Hepatic stellate cell (primary cell): ENCODE results near the gene CRYBG3.

Experiments
- DNase-seq: peaks from one replicate; pipeline ENCODE4 v3.0.0; 2011; ENCODE audit warnings: low spot score

CRYBG3 gene

DNA sequence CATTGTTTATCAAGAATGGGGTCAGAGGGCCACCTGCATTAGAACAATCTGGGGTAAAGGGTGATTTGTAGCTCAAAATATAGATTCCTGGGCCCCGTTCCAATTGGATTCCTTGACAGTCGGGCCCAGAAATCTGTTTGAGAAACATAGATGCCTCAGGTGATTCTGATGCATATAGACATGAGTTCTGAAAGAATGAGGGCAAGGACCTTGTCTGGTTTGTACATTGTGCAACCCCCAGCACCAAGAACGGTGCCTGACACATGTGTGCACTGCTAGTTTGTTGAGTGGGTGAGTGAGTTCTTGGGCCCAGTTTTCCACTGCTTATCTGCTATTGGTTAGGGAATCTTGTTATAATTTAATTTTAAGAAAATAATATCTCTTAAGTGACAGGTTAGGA is 16.6 kb downstream of the CRYBG3 start:
- DNase-seq, result no peak

DNA sequence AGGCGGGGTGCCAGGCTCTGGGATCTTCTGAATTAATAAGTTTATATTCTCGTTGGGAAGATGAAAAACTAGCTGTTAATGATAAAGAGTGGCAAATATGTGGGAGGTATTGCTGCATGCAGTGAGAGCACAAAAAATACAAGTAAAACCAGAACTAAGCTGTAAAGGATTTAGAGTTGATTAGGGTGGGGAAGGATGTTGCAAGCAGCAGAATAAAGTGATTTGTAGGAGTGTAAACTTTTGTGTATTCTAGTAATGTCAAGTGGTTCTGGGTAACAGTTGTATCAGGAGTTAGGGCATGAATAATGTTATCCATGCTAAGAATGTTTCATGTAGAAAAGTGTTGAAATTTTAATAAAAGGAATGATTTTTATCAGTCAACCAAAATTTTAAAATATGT is 18.1 kb downstream of the CRYBG3 start:
- DNase-seq, result no peak

DNA sequence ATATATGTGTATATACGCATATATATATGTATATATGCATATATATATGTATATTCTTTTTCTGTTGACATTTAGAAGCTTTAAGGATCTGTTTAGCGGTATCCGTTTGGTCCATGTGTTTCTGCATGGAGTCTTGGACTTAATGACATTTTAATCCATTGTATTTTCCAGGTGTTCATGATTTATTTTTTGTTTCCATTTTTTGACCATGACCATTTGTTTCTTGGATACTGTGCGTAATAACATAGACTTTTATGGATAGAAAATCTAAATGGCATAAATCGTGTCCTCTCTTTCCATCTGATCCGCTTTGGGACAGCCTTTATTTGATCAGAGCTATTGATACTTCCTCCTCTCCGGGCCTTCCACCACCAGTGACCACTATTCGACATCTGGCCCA is 19.5 kb downstream of the CRYBG3 start:
- DNase-seq, result no peak

DNA sequence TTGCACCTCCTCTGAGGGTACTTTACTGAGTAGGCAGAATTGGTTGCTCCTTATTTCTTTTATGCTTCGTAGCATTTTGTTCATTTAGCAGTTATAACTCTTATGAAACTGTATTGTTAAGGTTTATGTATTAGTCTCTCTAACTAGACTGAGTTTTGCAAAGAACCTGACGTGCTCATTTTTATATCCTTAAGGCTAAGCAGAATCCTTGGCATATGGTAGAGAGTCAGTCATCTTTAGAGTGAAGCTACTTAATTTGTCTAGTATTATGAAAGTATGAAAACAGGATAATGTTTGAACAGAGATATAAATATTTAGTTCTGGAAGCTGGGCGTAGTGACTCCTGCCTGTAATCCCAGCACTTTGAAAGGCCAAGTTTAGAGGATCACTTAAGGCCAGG is 20.1 kb downstream of the CRYBG3 start:
- no peak for DNase-seq

DNA sequence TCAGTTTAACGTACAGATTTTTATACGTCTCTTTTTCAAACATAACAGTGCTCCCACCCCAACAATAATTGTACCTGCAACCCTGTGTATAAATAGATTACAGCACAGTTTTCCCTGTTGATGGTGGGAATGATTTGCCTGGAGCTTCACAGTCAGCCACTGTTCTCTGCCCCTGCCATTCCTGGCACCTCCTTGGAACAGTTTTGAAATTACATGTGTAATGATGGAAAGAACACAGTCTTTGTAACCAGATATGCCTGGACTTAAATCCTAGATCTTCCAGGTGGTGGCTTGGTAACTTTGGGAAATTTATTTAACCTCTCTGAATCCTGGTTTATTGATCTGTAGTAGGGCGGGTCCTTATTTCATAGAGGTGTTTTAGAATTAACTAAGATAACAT is 27.0 kb downstream of the CRYBG3 start:
- DNase-seq, result no peak

DNA sequence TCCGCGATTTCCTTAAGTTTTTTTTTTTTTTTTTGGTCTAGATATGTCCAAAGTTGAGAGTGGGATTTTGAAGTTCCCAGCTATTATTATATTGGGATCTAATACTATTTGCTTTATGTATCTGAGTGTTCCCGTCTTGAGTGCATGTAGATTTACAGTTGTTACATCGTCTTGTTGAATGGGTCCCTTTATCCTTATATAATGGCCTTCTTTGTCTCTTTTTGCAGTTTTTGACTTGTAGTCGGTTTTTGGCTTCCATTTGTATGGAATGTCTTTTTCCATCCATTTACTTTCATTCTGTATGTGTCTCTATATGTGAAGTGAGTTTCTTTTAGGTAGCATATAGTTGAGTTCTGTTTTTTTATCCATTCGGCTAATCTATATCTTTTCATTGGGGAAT is 35.6 kb downstream of the CRYBG3 start:
- no peak for DNase-seq

DNA sequence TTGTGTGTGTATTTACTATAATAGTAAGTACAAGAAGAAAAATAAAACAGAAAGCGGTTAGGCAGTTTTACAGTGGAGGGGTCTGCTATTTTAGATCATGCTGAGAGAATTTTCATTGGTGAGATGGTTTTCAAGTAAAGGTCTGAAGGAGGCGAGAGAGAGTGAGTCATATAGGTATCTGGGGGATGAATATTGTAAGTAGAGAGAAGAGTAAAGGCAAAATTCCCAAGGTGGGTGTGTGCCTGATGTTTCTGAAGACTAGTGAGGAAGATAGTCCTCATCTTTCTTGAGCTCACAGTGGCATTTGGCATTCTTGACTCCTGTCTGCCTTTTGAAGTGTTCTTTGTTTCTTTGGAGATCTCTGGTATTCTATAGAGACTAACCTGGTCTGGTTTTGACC is 38.6 kb downstream of the CRYBG3 start:
- DNase-seq, result no peak

DNA sequence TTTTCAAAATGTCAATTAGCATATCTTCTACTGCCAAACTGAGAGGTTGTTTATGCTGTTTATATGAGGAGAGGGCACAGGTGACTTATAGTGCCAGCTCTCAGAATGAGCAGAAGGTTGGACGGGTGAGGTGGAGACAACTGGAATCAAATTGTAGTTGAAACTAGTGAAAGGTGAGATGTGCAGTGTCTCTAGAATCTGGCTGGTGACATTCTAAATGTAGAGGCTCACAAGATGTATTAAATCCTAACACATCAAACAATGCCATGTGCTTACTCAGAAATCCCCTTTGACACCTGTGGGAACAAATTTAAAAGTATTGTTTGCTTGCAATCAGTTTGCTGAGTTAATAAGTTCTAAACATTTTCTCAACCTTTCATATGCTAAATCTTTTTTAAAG is 40.8 kb downstream of the CRYBG3 start:
- DNase-seq, result no peak

DNA sequence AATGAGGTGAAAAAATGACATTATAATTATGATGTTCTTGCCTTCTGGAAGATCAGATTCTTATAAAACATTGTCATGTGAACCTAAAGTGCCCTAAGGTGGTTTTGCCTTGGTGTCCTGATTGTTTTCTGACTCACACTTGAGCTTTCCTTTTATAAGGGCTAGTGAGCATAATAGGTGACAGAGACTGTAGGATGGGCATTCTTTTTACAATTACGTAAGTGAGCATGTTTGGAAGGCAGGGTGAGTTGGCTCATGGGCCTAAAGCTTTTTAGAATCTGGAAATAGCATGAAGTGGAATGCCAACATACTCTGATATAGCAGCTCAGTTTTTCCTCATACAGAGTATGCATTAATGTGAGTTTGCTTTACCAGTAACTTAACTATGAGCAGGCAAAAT is 41.2 kb downstream of the CRYBG3 start:
- DNase-seq, result no peak

DNA sequence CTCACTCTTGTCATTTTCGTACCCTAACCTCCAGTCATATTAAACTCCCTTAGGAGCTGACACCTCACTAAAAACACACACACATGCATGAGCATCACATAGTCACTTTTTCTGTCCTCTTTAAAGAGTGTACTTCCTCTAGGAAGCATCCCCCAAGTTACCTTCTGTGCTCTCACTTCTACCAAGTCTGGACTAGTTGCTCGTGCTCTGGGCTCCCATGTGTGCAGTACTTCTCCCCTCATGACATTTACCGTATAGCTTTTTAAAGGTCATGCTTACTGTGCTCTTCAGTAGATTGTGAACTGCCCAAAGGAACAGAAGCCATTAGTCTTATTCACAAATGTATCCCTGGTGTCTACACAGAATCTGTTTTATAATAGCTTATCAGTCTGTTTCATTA is 42.0 kb downstream of the CRYBG3 start:
- DNase-seq, result no peak

DNA sequence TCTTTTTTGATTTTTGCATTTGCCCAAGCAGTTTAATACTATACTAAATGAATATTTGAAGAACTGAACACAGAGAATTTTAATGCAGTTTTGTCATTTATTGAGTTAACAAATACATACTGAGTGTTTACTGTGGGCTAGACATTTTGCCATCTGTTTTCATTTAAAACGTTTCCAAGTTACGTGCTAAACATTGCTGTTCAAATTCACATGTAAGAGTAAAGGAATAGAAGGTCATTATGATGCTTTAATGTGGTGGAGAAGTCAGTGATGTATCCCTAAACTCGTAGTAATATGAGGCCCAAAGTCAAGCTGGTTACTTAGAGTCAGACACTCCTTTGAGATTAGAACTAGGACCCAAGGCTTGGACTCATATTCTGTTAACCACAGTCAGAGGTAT is 49.4 kb downstream of the CRYBG3 start:
- DNase-seq, result no peak

DNA sequence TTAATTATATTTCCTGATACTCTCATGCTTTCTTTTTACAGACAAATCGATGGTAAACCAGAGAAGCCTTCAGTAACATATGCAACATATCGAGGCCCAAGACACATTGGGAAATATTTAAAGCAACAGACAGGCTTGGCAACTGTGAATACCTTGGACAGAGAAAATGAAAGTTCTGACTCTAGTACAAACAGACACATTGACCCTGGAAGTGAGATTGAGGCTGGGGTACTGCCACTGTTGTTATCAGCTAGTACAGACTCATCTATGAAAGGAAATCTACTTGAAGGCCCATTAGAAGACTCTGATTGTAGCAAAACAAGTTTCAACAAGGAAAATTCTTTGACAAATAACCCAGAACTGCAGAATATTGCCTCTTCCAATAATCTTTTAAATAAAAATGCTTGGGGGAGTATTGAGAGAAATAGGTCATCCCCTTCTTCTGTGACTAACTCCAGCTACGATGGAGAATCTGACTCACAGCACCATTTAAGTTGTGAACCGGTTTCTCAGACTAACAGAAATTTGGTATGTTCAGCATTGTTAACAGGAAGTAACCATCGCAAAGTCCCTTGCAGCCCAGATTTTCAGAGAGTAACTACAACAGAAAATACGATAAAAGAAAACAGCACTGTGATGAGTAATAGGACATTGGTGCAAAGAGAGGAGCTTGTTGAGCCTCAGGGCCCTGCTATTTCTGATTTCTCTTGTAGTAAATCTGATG is 50.2 kb downstream of the CRYBG3 start:
- peak; percentile 36 for DNase-seq

DNA sequence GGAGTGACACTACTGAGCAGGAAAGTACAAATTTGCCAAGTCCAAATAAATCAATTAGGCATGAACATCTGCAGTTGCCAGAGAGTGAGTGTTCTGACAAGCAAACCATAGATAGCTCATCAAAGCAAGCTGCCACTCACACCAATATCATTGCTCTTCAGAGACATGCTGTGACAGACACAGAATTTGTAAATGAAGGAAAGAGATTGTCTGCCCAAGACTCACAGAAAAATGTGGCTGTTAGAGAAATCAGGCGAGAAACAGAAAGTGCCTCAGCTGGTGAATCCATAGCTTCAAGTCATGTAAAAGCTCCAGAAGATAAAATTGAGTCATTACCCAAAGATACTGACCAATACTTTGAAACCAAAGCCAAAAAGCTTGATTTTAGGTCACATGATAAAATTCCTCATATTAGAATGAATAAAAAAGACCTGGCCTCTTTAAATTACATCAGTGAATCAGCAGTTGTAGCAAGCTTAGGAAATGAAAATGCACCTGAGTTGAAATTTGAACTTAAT is 50.8 kb downstream of the CRYBG3 start:
- DNase-seq, result no peak

DNA sequence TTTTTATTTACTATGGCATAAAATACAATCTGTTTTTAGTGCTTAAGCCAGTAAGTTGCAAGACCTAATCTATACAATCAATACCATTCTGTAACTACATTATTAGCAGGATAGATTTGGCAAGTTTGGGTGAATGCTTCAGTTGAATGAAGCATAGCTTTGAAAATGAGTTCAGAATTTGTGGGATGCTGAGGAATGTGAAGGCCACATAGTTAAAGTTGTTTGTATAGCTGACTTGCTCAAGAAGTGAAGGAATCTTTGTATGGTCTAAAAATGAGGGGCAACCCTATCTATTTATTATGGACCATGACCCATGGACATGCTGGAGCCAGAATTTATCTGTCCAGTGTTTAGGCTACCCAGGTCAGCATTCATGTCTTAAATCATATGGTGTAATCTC is 58.5 kb downstream of the CRYBG3 start:
- DNase-seq, result no peak

DNA sequence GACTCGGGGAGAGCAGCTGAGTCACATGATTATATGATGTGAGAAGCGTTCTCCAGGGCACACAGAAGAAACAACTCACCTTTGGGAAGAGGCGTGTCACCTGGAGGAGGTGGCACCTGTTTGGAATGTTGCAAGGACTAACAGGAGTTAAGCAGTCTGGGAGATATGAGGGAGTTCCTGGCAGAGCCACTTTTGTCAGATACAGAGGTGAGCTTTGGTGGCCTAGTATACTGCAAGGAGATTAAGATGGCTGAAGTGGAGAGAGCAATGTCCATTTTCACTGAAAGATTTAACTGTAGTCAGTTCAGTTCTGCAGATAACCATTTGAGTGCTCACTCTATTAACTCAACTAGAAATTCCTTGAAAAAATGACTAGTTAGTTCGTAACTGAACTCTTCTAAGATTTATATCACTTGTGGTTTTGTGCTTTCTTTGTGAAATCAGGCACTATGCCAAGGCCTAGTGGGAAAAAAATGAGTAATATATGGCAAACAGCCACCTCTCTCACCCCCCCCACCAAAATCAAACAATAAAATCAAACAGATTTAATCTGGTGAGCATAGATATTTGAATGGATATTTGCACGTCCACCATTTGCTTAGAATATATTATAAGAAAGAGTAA is 61.3 kb downstream of the CRYBG3 start:
- DNase-seq, result no peak

DNA sequence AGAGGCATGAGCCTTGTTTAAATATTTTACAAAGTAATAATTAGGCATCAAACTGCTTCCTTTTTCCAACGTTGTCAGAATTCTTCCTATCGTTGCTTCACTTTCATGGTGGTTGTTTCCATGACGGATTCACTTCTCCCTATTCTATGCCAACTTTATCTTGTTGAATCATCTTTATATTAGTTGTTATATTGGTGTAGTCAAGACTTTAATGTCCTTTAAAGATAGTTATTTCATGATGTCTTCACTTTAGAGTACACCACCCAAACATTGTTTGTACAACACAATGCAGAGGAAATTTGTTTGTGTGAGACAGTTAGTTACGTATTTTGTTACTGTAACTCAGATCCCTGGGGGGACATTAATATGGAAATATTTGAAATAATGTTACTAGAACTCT is 61.9 kb downstream of the CRYBG3 start:
- DNase-seq, result no peak

DNA sequence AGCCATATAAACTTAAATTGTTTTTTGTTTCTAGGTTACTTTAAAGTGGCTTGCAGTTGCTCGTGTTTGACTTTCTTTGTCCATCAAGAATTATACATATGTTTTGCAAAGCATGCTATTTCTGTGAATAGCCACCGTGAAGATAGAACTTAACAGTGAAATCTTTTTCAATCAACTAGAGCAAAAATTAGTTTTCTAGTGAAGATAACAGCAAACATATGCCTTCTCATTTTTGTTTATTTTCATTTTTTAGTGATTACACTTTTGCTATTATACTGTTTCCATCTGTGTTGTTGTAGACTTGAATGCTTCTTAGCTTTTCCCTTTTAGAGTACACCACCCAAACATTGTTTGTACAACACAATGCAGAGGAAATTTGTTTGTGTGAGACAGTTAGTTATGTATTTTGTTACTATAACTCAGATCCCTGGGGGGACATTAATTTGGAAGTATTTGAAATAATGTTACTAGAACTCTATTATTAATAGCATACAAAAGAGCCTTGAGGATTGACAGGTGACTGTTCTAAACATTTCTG is 62.8 kb downstream of the CRYBG3 start:
- no peak for DNase-seq

DNA sequence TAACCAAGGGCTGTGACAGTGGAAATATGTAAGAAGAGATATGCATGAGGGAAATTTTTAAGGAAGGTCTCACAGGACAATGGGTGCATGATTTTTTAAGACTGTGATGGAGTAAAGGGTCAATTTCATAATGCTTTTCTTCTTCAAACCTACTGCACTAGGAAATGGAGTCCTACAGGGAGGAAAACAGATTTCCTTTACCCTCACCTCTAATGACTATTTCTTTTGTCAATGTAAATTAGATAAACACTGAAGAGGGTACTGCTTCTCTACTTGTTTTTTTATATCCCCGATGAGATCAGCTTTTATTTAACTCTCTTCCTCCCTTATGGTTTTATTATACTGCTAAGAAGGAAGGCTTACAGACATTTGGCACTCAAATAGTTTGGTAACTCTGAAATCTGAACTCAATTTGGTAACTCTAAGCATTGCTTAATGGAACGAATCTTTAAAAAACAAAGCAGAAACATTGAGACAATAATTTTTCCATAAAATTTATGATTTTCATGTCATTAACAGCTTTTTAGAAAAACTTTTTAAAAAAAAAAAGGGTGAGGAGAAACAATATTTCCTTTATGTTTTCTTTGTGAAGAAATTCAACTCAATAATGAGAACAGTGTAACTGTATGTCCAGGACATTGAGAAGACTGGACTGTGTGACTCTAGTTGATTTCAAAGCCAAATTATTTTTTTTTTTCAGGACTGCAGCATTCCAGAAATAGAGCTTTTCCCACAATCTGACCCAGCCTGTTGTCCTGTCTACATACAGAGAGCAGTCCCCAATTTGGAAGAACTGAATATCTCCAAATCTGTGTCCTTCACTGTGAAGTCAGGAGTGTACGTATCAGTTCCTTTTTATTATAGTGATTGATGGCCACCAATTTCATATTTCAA is 64.4 kb downstream of the CRYBG3 start:
- no peak for DNase-seq

DNA sequence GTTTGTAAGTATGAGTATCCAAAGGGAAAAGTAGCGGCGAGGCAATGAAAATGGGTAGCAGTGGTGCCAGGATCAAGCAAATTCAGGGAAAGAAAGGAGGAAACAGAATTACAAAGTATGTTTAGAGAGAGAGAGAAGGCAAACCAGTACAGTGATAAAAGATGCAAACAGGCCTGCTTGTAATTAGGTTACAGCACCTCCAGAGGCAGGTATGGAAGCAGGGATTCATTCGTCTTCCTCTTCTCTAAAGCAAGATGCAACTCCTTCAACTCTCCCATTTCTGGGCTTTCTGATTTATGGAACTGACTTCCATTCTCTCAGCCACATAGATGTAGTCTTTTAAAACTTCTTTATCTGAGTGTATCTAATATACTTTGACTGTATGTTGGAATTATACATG is 68.0 kb downstream of the CRYBG3 start:
- no peak for DNase-seq

DNA sequence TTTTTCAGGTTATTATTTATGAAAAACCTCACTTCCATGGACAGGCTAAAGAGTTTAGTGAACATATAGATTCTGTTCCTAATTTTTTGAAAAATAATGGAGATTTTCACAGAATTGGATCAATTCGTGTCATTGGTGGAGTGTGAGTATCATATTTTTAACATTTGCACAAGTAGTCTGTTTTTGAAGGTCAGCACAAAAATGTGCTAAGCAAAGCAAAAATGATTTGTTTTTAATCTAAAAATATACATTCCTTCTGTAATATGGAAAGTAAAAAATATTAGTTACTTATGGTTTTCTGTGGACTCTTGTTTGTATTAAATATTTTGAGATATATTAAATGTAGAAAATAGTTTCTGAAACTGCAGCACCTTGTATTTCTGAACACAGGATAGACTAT is 71.0 kb downstream of the CRYBG3 start:
- DNase-seq, result no peak

DNA sequence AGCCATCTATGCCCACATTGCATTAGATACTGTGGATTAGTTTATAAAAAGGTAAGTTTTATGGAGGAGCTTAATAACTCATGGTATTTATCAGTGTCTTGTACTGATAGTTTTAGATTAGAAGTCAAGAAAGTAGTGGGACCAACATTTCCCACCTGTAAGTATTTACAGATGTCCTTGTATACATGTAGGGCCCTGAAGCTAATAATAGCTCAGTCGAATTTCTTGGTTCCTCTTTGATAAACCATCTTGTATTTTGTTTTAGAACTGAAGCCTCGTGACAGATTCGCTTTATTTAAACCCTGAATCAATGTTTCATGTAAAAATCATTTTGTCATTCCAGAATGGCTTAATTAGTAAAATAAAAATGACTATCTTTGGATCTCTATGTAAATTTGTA is 73.4 kb downstream of the CRYBG3 start:
- DNase-seq, result no peak

DNA sequence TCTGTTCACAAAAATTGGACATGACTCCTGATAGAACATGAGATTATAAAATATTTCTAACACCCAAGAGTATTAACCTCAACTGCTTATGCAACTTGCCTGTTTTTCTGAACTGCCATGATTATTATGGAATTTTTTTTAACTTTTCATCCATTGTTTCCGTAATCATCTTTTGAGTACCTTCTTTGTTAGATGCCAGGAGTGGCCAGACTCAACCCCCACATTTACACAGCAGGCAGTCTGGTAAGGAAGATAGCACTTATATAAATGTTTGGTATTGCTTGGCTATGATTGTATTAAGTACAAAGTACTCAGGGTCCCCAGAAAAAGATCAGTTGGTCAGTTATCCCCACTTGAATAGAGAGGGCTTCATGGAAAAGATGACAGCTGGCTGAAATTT is 74.3 kb downstream of the CRYBG3 start:
- no peak for DNase-seq

DNA sequence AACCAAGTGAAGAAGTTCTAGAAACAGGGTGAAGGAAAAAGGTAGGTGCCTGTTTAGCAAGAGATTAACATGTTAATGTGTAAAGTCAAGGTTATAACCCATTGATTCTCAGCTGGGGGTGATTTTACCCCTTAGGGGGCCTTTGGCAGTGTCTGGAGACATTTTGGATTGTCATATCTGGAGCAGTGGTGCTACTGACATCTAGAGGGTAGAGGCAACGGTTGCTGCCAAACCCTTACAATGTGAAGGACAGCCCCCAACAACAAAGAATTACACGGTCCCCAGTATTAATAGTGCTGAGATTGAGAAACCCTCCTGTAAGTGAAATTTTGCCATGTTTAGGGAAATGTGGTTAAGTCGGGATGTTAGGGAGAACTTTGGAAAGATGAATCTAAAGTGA is 74.7 kb downstream of the CRYBG3 start:
- DNase-seq, result no peak
